ENCODE measurements around the gene MAST4.

GRCh38 chr5:66891184-66891925, 295.2 kb downstream of the MAST4 start:
- TF ChIP-seq EZH2 (IDR thresholded peaks at IDR 0.05) (no peak), POLR2AphosphoS5 (IDR thresholded peaks at IDR 0.05; ENCODE audit: borderline replicate concordance, low read depth, low read length) (no peak), FOXP2 (optimal IDR thresholded peaks at IDR 0.05; ENCODE audit: control extremely low read depth, extremely low read length, insufficient read depth) (no peak)

All from SK-N-MC (cell line).